AG04449 (cell line): ENCODE results near the gene DPF3.

Experiments
- CTCF ChIA-PET: fragments of 350-600 bp; formaldehyde crosslinking; extraction: SDS; loops from one replicate; lab custom pipeline; 2021; ENCODE audit warnings: antibody characterized with exemption; lab: Yijun Ruan, JAX
- POLR2A ChIA-PET: fragments of 400-600, 350-600 bp; formaldehyde crosslinking; extraction: SDS; loops from one replicate; lab custom pipeline; 2020; ENCODE audit warnings: antibody characterized with exemption, inconsistent platforms; lab: Yijun Ruan, JAX
- DNase-seq: peaks from one replicate; pipeline ENCODE4 v3.0.0-alpha.2; 2010; ENCODE audit warnings: low read depth, low spot score
- H3K4me3 ChIP-seq: 2 replicates; pipeline ENCODE4 v1.5.1; 2011; ENCODE audit warnings: low read depth, mild to moderate bottlenecking, control low read depth, low read length
- CTCF ChIP-seq: IDR thresholded peaks from one replicate; pipeline ENCODE4 v1.5.1; 2011; ENCODE audit warnings: mild to moderate bottlenecking, moderate library complexity, low read length, control low read depth, inconsistent platforms; ENCODE audit not compliant: insufficient read depth; ENCODE audit errors: missing control alignments

DPF3 gene

GRCh38 chr14:72663956-72664650 is 229.8 kb downstream of the DPF3 start:
- CTCF ChIA-PET: interaction anchor here (0.9 to 2.1 kb wide), 3 partner anchors 8 to 147 kb away, joined by 3 to 8 read pairs (median 3); no protein-coding TSS in a partner anchor
- no peak for TF ChIP-seq CTCF
- DNase-seq: no peak
- no peak overlapping the region for H3K4me3 ChIP-seq
- POLR2A ChIA-PET: no interaction called here

GRCh38 chr14:72663076-72663487 is 230.8 kb downstream of the DPF3 start:
- ChIA-PET POLR2A (no interaction called here), CTCF (interaction anchor here (2.1 kb wide), 1 partner anchor 146 kb away, joined by 8 read pairs; no protein-coding TSS in a partner anchor)
- DNase-seq: no peak
- no peak overlapping the region for H3K4me3 ChIP-seq
- TF ChIP-seq CTCF: no peak

GRCh38 chr14:72662214-72662613 is 231.7 kb downstream of the DPF3 start:
- no peak for TF ChIP-seq CTCF
- ChIA-PET POLR2A (no interaction called here), CTCF (no interaction called here)
- no peak for DNase-seq
- no peak overlapping the region for H3K4me3 ChIP-seq

GRCh38 chr14:72657214-72657921 is 236.5 kb downstream of the DPF3 start:
- POLR2A ChIA-PET: no interaction called here
- no peak for DNase-seq
- no peak overlapping the region for H3K4me3 ChIP-seq
- TF ChIP-seq CTCF: no peak
- CTCF ChIA-PET: interaction anchor here (1.0 to 2.5 kb wide), 3 partner anchors 9 to 292 kb away, joined by 3 to 8 read pairs (median 4); no protein-coding TSS in a partner anchor

GRCh38 chr14:72653026-72653425 is 240.9 kb downstream of the DPF3 start:
- ChIA-PET POLR2A (no interaction called here), CTCF (interaction anchor here (1.0 to 1.2 kb wide), 2 partner anchors 9 to 132 kb away, joined by 3 to 7 read pairs; no protein-coding TSS in a partner anchor)
- DNase-seq: no peak
- H3K4me3 ChIP-seq: no peak overlapping the region
- no peak for TF ChIP-seq CTCF

GRCh38 chr14:72652179-72652578 is 241.7 kb downstream of the DPF3 start:
- CTCF ChIA-PET: interaction anchor here (0.8 to 1.2 kb wide), 3 partner anchors 20 to 135 kb away, joined by 3 read pairs; no protein-coding TSS in a partner anchor
- no peak for DNase-seq
- TF ChIP-seq CTCF: no peak
- POLR2A ChIA-PET: interaction anchor here (0.9 kb wide), 1 partner anchor 87 kb away, joined by 3 read pairs; no protein-coding TSS in a partner anchor
- H3K4me3 ChIP-seq: no peak overlapping the region
